Left cardiac atrium (tissue), 4 donors: ENCODE measurements around the gene BORCS8. TPM values are rescaled to one million over a fixed set of nuclear protein-coding genes. Genes with fewer than 3 reads are reported as not detected.
"Not testable (repeated sequence)": the region's sequence is repeated elsewhere in the genome, so short reads cannot be mapped to it uniquely, and the experiment has no call there.

Experiments used
- ATAC-seq, 2 donors: fragments of 200-7000 bp; cut with Tn5 transposase; one replicate each; pipeline ENCODE4 v1.9.1; 2020; ENCODE audit warnings: mild to moderate bottlenecking in 2 of 2, moderate library complexity in 2 of 2
- DNase-seq: peaks from one replicate; pipeline ENCODE4 v3.0.0-alpha.2; 2020
- intact Hi-C, 2 donors: fragments of 100-400 bp; cut with DNase I; formaldehyde crosslinking; loops; one replicate each; pipeline versions ENCODE4 v1.14.1 to v1.15.1; 2022 to 2023
- long read RNA-seq: library from polyadenylated mRNA; unstranded; transcript quantifications from one replicate; pipeline ENCODE4 v2.0.0, GENCODE V29; 2021
- total RNA-seq, 2 donors: library from RNA; stranded (reverse); fragmentation: NEBNext Ultra II Directional; extraction: Animal tissue kit (Norgen Biotek cat#: 25700); gene quantifications; one replicate each; pipeline ENCODE4 v1.2.1, GENCODE V29; 2021
- donor health status: DM: no; HTN: yes; CAD: no.
- donor health status: DM: no; HTN: yes; CAD: no; lungs with severe emphysema.
- donor health status: DM: yes; HTN: yes; CAD: no.
- donor health status: Dilated cardiomyopathy.

The BORCS8 gene
- 10 to 100 TPM; 20.1 to 24.0 TPM for total RNA-seq
- long read RNA-seq, partial matches to known transcripts: 0 of 9 reads
- long read RNA-seq, other reads (novel, unspliced or antisense): 1 of 9 reads

GRCh38 chr19:19192078-19192882 is at the start of gene BORCS8, which contains the start of gene RFXANK:
TSS of gene BORCS8 (minus strand) at chr19:19192152. CDS start at chr19:19192117, 35 bp downstream.
TSS of gene RFXANK (plus strand) at chr19:19192258. CDS start at chr19:19193947, 1,689 bp downstream.
- intact Hi-C loops: loop anchor here in 1 of 2 donors (10.0 kb wide), 1 partner anchor 133 kb away; the partner anchor contains the start of genes MAU2 and SUGP1
- DNase-seq: peak; percentile 99

DNA sequence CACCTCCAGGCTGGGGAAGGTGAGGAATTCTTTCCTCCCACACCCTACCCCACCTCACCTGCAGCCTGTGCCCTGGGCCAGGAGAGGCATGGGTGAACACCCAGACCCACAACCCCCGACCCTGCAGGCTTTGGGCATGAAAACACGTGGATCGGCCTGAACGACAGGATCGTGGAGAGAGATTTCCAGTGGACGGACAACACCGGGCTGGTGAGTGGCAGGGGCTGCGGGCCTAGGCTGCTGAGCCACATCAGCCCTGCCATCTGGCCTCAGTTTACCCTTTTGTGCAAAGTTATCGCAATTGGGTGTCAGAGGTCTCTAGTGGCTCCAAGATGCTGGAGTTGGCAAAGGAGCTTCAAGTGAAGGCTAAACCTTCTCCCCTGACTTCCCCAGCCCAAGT is 48.5 kb upstream of the BORCS8 start:
- intact Hi-C loops: no loop called here
- ATAC-seq: no peak

More at GRCh38 chr19:19192078-19192882, at the start of gene BORCS8, which contains the start of gene RFXANK:
- peak; percentile 97 for ATAC-seq

DNA sequence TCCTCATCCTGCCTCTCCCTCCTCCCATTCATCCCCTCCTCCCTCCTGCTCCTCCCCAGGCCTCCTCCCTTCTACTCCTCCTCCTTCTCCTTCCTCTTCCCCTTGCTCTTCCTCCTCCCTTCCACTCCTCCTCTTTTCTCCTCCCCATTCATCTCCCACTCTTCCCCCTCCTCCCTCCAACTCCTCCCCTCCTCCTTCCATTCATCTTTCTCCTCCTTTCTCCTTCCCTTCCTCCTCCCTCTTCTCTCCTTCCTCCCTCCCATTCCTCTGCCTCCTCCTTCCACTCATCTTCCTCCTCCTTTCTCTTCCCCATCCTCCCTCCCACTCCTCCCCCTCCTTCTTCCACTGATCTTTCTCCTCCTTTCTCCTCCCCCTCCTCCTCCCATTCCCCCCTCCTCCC is 47.7 kb upstream of the BORCS8 start:
- ATAC-seq (no peak), DNase-seq (no peak)
- intact Hi-C loops: no loop called here

More for the DNA sequence above, 48.5 kb upstream of the BORCS8 start:
- DNase-seq: no peak

DNA sequence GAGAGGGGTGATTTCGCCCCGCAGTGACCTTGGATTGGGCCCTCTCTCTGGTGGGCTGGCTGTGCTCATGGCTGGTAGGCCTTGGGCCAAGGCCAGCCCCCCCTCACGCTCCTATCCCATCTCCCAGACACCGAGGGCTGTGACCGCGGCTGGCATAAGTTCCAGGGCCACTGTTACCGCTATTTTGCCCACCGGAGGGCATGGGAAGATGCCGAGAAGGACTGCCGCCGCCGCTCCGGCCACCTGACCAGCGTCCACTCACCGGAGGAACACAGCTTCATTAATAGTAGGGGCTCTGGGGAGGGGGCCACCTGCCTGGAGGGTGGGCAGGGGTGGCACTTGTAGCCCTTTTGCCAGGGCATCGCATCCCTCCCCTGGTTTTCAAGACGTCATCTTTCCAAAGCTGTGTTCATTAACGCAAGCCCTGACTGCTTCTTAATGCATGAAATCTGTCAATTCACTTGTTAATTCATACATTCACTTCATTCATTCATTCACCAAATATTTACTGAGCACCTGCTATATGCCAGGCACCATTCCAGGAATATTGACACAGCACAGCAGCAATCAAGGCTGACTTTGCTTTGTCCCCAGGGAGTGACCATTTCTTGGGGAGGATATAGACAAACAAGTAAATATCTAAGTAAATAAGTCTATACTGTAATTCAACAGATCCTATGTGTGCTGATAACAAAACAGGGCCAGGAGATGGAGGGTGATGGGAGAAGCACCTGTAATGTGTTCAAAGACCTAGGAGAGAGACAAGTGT is 46.4 kb upstream of the BORCS8 start:
- ATAC-seq (no peak), DNase-seq (no peak)
- intact Hi-C loops: no loop called here

DNA sequence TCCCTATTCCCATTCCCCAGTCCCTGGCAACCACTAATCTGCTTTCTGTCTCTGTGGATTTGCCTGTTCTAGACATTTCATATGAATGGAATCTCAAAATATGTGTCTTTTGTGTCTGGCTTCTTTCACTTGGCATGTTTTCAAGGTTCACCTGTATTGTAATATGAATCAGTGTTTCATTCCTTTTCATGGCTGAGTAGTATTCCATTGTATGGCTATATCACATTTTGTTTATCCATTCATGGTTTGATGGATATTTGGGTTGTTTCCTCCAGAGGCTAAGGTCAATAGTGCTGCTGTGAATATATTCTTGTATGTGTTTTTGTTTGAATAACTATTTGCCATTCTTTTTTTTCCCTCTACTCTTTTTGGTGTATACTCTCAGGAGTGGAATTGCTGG is 44.2 kb upstream of the BORCS8 start:
- intact Hi-C loops: no loop called here
- DNase-seq: no peak
- no peak for ATAC-seq

DNA sequence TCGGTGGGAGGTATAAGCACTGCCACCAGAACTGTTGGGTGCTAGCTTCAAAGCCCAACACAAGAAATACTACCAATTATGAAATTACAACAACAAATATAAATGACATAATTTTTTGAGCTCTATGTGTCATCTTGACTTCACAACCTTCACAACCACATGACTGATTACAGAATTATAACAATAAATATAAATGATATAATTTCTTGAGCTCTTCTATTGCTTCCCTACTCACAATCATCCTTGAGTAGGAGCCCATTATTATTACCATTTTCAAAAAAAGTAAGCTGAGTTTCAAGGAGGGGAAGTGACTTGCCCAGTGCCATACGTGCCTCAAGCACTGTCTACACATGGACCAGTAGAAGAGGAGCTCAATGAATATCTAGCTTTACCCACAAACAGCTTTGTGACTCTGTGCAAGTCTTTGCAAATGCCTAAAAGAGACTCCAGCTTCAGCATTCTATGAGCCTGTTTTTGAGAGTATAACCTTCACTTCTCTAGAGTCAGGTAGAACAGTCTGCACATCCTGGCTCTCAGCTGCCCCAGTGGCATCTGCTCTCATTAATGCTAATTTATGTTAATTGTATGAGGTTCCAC is 42.4 kb upstream of the BORCS8 start:
- ATAC-seq (no peak), DNase-seq (no peak)
- intact Hi-C loops: no loop called here

GRCh38 chr19:19232261-19232721 is 40.3 kb upstream of the BORCS8 start:
- ATAC-seq (no peak), DNase-seq (no peak)
- intact Hi-C loops: no loop called here

DNA sequence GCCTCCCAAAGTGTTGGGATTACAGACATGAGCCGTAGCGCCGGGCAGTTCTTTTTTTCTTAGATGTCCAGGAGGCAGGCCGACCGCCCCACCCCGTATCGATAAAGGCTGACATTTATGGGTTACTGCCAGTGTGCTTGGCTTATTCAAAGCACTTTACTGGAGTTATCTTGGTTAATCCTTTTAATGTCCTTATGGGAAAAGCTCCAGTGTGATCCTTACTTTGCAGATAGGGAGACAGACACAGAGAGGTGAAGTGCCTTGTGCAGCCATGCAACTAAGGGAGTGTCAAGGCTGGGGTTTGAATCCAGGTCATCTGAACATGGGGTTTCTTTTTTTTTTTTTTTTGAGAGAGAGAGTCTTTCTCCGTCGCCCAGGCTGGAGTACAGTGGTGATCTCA is 39.0 kb upstream of the BORCS8 start:
- intact Hi-C loops: no loop called here
- no peak for ATAC-seq
- DNase-seq: no peak

GRCh38 chr19:19229701-19230100 is 37.7 kb upstream of the BORCS8 start:
- ATAC-seq (no peak), DNase-seq (no peak)
- intact Hi-C loops: no loop called here

DNA sequence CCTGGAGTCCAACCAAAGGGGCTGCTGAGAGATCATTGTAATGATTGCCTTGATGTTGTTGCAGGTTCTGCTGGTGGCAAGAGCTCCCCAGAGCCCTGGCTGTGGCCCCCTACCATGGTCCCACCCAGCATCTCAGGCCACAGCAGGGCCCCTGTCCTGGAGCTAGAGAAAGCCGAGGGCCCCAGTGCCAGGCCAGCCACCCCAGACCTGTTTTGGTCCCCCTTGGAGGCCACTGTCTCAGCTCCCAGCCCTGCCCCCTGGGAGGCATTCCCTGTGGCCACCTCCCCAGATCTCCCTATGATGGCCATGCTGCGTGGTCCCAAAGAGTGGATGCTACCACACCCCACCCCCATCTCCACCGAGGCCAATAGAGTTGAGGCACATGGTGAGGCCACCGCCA is 35.3 kb upstream of the BORCS8 start:
- intact Hi-C loops: no loop called here
- DNase-seq (no peak), ATAC-seq (no peak)

GRCh38 chr19:19226663-19227062 is 34.7 kb upstream of the BORCS8 start:
- DNase-seq (no peak), ATAC-seq (no peak)
- intact Hi-C loops: no loop called here

DNA sequence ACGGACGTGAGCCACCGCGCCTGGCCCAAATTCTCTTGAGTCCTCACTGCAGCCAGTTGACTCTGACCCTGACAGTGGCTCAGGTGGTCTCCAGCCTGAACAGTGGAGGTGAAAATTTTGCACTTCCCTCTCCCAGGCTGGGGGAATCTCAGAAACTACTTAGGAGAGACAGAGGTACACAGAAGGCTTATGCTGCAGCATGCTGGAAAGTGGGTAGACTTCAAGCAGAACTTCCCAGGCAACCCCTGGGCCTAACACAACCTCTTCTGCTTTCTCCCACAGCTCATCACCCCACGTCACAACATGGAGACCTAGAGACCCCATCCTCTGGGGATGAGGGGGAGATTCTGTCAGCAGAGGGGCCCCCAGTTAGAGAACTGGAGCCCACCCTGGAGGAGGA is 34.3 kb upstream of the BORCS8 start:
- DNase-seq: no peak
- intact Hi-C loops: no loop called here
- ATAC-seq: no peak

DNA sequence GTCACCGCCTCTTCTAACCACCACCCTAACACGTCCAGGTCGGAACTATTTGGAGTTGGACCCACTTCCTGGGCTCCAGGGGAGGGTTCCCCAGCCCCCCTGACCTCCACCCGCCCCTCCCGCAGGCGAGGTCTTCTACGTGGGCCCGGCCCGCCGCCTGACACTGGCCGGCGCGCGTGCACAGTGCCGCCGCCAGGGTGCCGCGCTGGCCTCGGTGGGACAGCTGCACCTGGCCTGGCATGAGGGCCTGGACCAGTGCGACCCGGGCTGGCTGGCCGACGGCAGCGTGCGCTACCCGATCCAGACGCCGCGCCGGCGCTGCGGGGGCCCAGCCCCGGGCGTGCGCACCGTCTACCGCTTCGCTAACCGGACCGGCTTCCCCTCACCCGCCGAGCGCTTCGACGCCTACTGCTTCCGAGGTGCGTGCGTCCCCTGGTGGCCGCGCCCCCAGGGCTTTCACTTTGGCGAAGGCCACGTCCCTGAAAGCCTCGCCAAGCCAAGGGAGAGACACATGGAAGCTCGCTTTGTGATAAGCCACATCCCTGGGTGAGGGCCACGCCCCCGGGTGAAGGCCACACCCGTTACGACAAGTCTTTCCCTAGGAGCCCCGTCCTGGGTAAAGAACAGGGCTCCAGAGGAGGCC is 33.0 kb upstream of the BORCS8 start:
- DNase-seq (peak; percentile 58), ATAC-seq (peak; percentile 47 to 79)
- intact Hi-C loops: no loop called here

DNA sequence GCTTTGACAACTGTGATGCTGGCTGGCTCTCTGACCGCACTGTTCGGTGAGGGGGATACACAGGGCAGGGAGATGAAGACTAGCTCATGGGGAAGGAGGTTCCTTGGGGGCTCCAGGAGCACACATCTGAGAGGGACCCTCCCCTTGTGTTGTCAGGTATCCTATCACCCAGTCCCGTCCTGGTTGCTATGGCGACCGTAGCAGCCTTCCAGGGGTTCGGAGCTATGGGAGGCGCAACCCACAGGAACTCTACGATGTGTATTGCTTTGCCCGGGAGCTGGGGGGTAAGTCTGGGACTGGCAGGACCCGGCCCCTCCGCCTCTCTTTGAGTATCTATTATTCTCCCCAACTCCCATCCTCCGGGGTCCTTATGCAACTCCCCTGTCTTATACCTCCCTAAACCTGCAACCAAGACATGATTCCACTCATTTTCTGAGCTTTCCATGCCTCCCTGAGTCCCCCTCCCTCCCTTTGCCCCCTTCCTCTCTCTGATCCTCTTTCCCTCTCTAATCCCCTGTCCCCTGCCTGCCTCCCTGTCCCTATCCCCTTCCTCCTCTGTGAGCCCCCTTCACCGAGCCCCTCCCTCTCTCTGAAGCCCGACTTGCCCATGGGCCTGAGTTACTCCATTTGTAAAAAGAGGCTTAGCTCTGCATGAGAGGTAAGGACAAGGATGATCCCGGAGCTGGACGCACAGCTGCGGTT is 32.3 kb upstream of the BORCS8 start:
- ATAC-seq (no peak), DNase-seq (no peak)
- intact Hi-C loops: no loop called here

GRCh38 chr19:19223636-19224035 is 31.7 kb upstream of the BORCS8 start:
- intact Hi-C loops: no loop called here
- DNase-seq (no peak), ATAC-seq (no peak)

DNA sequence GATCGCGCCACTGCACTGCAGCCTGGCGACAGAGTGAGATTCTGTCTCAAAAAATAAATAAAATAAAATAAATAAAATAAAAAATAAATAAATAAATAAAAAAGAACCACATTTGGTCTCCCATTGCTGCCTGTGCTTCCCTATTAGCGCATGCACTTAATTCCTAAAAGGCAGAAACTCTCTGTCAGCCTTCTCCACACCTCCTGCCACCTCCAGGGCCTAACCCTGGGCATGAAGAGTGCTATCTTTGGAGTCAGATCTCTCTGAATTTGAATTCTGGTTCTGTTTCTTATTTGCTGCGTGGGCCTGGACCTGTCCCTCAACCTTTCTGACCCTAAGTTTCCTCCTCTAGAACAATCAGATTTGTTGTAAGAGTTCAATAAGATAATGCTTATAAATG is 31.1 kb upstream of the BORCS8 start:
- intact Hi-C loops: no loop called here
- ATAC-seq: no peak
- DNase-seq: no peak

- ATAC-seq, intact Hi-C loops, DNase-seq: not testable (repeated sequence)
Observed at GRCh38 chr19:19221000-19221399, 29.0 kb upstream of the BORCS8 start.

- ATAC-seq: no peak
- DNase-seq: no peak
- intact Hi-C loops: no loop called here
Observed at GRCh38 chr19:19218911-19219310, 27.0 kb upstream of the BORCS8 start.

DNA sequence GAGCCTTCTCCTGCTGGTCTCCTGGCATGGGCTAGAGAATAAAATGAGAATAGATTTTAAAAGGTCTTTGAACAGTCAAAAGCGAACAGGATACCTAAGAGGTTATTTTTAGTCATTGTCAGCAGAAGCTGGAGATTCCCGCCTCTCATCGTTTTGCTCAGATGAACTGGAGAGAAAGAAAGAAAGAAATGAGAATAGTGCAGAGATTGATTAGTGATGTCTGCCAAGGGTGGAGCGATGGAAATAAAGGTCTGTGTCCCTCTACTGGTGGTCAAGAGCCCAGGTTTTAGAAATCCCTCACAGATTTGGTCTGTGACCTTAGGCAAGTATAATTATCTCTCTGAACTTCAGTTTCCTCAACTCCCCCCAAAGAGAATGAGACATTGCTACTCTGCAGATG is 25.1 kb upstream of the BORCS8 start:
- DNase-seq (no peak), ATAC-seq (no peak)
- intact Hi-C loops: no loop called here
